ENCODE data around the gene PATJ.

The PATJ gene

DNA sequence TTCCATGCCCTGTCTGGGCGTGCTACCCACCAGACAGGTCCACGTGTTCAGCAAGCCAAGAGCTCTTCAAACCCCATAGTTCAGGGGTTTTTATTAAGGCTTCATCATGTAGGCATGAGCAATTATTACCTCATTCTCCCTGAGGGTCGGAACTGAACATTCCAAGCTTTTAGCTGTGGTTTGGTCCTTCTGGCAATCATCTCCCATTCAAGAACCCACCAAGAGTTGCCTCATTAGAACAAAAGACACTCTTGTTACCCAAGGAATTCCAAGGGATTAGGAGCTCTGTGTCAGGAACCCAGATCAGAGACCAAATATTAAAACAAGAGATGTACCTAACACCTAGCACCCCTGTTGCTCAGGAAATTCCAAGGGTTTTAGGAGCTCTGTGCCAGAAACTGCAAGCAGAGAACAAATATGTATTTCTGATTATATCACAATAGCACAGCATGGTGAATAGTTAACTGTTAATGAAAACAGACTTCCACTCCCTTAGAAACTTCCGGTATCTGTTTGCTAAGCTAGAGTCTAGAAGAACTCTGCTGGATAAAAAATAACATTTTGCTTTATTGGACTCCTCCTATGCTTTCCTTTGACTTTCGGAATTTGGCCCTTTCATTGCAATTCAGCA, 251.2 kb downstream of the PATJ start:
- no peak for DNase-seq

GRCh38 chr1:61995641-61996040, 253.4 kb downstream of the PATJ start:
- DNase-seq, result no peak

- no peak for DNase-seq
These were observed 254.8 kb downstream of the PATJ start for GRCh38 chr1:61997123-61997522.

GRCh38 chr1:62003777-62004176, 261.5 kb downstream of the PATJ start:
- no peak for DNase-seq

GRCh38 chr1:62006690-62007089, 264.4 kb downstream of the PATJ start:
- DNase-seq, result no peak

DNA sequence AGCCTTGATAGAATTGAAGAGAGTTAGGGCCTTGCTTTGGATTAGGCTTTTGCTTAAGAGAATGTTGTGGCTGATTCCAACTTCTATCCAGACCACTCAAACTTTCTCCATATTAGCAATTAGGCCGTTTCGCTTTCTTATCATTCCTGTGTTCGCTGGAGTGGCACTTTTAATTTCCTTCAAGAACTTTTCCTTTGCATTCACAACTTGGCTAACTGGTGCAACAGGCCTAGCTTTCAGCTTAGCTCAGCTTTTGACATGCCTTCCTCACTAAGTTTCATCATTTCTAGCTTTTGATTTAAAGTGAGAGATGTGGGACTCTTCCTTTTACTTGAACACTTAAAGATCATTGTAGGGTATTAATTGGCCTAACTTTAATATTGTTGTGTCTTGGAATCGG, 268.7 kb downstream of the PATJ start:
- DNase-seq, result no peak

DNA sequence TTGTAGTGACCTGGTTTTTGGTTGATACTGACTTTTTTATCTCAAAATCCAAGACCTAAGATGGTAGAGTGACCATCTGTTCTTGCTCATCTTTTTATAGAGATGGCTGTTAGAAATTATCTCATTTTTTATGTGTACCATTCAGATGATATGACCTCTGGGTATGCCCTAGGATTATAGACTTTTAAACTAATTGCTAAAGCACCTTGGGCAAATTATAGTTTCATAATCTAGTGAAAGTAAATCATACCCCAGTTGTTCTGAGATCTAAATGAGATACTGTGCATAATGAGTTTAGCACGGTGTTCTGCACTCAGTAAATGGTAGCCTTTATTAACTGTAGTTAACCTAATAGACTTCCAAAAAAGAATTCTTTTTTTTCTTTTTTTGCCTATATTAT, 269.8 kb downstream of the PATJ start:
- no peak for DNase-seq

- DNase-seq, result no peak
These were observed 270.6 kb downstream of the PATJ start for GRCh38 chr1:62012836-62013235.

GRCh38 chr1:62013264-62013663, 271.0 kb downstream of the PATJ start:
- DNase-seq, result no peak

DNA sequence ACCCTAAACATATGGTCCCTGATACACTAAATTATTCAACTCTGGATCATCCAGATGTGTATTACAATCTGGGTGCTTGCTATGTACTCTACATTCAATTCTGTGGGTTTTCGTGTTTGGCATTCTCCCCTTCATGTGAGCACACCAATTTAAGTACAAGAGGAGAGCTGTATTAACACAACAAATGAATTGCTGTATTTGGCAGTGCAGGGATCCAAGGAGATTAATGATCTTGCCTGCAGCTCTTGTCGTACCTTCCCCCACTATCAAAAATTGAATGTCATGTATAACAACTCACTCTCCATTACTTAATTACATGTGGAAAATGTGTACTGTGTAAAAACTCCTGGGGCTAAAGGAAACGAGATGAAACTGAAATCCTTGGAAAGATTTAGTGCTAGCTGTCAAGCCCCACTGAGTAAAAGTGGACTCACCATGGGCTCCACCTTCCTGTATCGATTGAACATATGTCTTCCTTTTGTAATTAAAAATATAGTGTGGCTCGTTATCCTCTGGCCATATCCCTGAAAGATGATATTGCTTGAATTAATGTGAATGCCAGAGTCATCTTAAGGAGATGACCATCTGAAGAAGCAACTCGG, 280.2 kb downstream of the PATJ start:
- no peak for DNase-seq

- no peak for DNase-seq
These were observed 282.4 kb downstream of the PATJ start for GRCh38 chr1:62024690-62025089.

DNA sequence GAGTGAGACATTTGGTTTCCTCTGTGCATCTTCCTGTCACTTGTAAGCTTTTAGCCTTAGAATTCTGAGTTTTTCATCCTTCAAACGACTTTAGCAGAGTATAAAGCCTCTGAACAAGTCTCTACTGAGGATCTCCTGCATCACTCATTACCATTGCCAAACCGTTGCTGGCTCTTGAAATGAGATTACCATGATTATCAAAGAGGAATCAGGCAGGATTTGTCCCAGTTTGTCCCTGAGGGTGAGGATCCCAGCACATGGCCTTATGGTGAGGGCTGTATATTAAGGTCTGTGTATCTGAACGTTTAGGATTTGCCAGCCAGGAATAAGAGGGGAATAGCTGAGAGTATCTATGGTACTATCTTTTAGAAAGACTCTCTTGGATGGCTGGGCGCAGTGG, 282.9 kb downstream of the PATJ start:
- DNase-seq, result no peak

DNA sequence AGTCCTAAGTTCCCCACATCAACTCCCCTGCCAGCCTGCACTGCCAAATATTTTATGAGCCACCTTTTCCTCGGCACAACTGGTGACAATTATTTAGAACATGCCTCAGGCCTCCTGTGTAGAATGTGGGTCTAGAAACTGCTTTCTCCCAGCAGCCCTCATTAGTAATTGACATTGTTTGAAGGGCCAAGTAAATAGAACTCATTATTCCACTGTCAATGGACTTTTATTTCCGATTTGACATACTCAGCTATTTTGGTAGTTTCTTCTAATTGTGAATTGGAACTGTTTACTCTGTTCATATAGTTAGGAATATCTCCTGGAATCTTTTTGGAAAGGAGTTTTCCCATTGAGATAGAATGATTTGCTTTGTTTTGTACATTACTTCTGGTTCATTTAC, 283.6 kb downstream of the PATJ start:
- no peak for DNase-seq

DNA sequence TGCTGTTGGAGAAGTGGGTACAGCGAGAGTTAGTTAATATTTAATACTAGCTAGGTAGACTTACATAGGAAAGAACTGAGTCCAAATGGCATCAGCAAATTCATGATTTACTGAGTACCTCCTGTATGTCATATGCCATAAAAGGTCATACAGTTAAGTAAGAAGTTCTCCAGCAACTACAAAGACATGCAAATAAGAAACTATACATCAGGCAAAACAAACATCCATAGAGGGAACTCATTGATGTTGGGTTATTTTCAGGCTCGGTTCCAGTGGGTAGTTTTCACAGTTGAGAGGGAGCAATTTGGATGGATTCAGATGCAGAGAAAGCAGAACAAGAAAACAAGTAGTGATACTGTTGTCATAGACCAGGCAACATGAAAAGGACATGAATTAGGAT, 287.4 kb downstream of the PATJ start:
- no peak for DNase-seq

GRCh38 chr1:62034790-62035189, 292.5 kb downstream of the PATJ start:
- DNase-seq, result no peak

DNA sequence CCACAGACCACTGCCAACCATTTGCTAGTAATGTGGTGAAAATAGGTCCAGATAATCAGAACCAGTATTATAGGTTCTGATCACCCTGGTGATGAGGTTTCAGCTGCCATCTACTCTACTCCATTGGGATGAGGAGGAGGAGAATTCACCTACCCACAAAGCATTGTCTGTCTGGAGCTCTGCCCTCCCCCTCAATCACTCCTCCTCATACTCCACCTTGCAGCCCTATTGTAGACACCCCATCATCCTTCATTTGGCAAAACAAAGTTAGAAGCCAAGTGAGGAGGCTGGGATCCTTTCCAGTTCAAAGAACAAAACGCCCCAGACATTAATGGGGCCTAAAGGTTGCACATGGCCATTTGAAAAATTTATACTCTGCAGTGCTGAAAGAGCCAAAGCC, 295.0 kb downstream of the PATJ start:
- no peak for DNase-seq

DNA sequence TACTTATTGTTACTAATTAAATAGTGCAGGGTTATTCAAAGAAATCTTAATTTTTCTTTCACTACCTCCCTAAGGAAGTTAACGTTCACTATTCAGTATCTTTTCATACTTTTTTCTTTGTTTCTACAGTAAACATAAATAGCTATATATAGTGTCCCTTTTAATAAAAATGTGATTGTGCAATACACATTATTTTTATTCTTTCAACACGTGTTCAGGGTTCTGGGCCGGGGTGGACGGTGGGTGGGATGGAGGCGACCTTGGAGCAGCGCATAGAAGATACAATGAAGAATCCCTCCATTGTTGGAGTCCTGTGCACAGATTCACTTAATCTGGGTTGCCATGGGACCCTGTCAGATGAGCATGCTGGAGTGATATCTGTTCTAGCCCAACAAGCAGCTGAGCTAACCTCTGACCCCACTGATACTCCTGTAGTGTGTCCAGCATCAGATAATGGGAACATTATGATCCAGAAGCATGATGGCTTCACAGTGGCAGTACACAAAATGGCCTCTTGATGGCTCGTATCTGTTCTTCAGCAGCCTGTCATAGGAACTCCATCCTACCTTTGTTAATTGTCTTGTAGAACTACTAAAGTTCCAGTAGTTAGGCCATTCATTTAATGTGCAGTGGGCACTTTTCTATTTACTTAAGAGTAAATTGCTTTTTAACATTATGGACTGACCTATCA, 296.5 kb downstream of the PATJ start:
- DNase-seq, result no peak

GRCh38 chr1:62040450-62040849, 298.2 kb downstream of the PATJ start:
- DNase-seq, result no peak

DNA sequence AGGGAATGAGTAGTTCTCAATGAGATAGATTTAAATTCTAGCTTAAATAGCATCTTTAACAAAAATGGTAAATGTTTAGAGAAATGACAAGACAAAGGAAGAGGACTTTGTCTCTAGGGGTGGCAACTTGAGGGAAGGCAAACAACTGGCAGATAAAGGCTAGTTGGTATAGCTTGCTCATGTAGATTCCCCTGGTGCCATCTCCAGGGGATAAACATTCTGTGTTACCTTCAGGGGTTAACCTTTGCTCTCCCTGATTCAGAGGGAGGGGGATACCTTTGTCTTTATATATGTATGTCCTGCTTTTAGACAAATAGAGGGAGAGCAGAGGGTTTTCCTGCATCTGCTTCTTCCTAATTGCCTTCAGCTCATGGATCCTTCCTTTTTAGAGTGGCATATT, 298.7 kb downstream of the PATJ start:
- DNase-seq, result no peak

GRCh38 chr1:62043154-62043553, 300.9 kb downstream of the PATJ start:
- no peak for DNase-seq

GRCh38 chr1:62045574-62045973, 303.3 kb downstream of the PATJ start:
- no peak for DNase-seq

DNA sequence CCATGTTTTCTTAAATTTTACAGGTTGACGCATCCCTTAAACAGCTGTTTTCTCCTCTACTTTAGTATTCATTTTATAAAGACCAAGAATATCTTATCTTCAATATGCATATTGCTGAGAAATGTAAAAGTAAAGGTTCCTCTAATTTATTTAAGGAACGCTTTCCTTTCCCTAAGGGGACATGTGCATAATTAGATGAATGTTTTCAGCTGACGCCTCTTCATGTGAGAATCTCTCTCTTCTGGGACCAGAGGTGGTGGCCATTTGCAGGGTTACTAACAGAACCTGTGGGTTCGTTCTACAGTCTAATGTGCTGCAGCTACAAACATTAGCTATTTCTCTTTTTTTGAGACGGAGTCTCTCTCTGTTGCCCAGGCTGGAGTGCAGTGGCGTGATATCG, 304.6 kb downstream of the PATJ start:
- DNase-seq, result no peak

GRCh38 chr1:62050165-62050564, 307.9 kb downstream of the PATJ start:
- no peak for DNase-seq

DNA sequence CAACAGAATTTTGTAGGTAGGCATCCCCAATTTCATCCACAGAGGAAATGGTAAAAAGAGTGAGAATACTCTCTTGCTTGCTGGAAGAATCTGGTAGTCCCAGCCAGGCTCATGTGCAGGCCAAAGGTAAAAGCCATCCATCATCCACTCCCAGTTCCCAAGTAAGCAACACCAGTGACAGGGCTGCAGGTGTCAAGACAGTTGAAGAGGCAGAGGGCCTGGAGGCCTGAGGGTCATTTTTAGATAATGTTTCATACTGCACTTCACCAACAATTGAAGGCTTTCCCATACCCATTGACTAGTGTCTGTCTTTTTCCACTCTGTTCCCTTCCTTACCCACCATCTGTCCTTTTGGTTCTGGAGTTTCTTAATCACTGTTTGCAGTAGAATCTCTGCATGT, 310.7 kb downstream of the PATJ start:
- DNase-seq, result no peak

DNA sequence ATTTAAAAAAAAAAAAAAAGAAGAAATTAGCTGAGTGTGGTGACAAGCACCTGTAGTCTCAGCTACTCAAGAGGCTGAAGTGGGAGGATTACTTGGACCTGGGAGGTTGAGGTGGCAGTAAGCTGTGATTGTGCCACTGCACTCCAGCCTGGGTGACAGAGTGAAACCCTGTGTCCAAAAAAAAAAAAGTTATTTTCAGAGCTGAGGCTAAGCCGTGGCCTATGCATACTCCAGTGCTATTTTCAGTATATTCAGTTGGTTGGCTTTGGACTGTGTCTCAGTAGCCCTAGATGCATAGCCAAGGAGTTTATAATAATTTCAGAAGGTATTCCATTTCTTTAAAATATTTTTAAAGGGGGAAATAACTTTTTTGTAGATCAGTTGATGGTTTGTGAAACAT, 311.9 kb downstream of the PATJ start:
- no peak for DNase-seq
